NCI-H510A (cell line): ENCODE results near the gene COL18A1.

Source experiments
- DNase-seq: peaks from one replicate; lab custom pipeline; 2025; lab: John Stamatoyannopoulos, UW

COL18A1 gene

DNA sequence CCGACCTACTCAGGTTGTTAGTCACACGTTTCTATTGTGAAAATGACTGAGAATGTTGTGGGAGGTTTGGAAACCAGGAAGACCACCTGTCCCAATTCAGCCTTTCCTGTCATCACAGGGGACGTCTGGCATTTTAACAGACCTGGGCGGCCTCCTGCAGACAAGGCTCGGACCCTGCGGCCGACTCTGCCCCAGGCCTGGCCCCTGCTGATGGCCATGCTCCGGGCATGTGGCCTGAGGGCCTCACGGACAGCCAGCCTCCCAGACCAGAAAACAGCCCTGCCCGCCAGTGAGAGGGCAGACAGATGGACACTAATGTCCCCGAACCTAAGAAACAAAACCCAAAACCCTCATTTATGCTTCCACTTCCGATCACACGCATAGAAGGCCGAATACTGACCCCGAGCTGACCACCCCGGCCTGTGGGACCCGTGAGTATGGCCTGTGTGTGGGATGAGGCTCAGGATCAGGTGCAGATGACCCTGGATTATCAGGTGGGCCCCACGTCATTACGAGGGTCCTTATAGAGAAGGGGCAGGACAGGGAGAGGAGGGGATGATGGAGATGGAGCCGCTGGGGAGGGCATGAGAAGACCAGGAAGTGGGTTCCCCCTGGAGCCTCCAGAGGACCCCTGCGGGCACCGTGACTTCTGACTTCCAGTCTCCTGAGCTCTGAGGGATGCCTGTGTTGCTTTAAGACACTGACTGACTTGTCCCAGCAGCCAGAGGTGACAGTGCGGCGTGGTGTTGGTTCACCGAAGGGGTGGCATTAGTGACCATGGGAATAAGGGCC lies 9.6 kb downstream of the COL18A1 start:
- no peak for DNase-seq

DNA sequence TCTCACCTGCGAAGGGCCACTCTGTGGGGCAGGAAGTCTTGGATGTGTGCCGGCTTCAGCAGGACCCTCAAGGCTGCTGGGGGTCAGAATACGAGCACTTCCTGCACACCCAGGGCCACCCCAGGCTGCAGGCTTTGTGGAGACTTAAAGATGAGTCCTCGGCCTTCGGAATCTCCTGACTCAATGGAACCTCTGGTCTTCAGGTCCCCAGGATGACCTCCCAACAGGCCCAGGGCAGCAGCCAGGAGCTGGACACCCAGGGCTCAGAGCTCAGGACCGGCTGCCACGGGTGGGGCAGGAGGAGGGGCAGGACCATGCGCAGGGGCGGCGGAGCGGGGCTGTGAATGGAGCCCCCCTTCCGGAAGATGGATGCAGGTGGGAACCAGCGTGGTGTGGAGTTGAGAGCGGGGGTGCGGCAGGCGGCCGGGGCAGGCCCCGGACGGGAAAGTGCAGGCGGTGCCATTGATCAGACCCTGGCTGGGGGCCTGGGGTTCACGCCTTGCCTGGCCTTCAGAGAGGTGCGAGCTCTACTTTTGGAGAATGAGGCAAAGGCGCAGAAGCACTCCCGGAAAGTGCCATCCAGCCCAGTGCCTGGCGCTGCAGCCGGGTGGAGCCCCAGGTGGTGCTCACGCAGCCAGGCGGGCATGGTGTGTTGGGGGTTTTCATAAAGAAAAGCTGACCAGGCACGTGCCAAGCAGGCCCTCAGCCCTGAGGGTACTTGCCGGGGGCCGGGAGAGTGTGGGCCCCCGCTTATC lies 10.4 kb downstream of the COL18A1 start:
- no peak for DNase-seq

- no peak for DNase-seq
Measured at GRCh38 chr21:45415943-45416611, 11.1 kb downstream of the COL18A1 start.

DNA sequence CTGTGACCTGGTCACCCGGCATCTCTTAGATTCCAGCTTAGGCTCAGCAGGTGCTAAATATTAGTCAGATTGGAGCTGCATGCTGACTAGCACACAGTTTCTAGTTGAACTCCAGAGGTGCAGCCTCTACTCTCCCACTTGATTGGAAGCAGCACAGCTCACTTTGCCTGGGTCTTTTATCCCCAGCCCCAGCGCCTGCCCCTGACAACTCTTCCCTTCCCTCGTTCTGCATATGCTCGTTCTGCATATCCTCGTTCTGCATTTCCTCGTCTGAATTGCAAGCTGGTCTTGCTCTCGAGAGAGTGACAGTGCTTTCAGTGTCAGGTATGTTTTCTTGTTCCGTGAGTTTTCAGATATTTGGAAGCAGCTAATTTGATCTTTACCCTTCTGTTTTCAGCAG lies 11.7 kb downstream of the COL18A1 start:
- no peak for DNase-seq

DNA sequence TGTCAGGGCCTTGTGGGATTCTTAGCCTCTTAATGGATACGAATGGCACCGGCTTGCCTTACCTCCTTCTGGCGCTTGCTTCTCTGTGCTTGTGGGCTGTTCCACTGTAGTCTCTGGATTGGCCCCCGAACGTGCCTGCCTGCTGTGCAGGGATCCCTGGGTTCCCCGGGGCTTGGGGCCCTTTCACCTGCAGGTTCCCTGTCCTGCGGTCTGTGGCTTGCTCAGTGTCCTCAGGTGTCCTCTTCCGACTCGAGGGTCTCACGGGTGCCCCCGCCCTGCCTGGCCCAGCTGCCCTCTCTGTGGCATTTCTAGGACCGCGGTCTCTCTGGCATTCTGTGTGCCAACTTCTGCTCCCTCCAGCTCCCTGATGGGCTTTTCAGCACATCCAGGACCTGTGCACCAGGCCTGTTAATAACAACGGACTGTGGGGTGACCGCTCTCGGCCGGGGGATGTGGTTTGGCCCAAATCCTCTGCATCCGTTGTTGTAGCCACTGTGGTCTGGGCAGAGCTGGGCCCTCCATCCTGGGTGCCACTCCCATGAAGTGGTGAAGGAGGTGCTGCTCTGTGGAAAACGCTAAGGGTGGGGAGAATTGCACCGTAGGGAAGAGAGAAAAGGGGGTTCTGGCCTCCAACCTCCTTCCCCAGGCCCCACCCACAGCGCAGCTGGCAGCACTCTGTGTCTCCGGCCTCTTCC lies 12.4 kb downstream of the COL18A1 start:
- DNase-seq = no peak

DNA sequence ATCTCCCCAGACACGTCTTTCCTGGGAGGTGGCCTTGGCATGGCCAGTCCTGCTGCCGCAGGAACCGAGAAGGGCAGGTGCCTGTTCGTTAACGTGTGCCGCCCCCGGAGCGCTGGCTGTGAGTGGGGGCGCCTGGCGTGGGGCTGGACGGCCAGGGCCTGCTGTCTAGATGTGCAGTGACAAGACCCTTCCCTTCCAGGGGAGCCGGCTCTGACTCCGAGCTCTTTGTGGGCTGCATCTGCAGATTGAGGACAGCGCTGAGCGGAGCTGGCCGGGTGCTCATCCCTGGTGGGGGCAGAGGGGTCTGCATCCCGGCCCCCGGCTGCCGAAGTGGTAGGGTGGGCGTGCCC lies 13.0 kb downstream of the COL18A1 start:
- no peak for DNase-seq

DNA sequence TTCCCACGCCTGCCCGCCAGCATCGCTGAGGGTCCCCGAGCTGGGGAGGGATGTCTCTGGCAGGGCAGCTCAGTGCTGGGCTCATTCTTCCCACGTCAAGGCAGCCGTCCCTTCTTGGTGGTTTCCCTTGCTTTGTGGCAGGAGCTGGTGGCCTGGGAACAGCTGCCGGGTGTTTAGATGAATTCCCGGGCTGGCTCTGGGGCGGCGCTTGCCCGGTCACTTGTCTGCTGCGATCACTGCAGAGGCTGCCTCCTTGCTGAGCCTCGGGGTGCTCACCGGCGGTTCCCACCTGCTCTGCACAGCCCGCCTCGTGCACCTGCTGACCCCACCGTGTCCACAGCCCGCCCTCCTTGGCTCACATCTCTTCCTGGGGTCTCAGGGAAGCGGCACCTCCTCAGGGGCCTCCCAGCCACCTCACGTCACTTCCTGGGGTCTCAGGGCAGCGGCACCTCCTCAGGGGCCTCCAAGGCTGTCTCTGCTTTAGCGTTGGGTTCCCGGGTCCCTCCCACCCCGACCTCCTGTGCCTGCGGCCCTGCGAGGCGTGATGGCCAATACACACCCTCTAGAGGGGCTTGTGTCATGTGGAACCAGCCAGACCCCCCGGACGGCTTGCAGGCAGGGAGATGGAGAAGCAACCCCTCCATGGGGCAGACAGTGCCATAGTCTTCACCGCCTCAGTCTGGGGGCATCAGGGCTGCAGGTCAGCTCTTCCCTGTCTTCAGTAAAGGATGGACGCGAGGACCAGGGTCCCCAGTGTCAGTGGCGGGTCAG lies 13.5 kb downstream of the COL18A1 start:
- no peak for DNase-seq

GRCh38 chr21:45419162-45419561 lies 14.2 kb downstream of the COL18A1 start:
- DNase-seq = no peak

DNA sequence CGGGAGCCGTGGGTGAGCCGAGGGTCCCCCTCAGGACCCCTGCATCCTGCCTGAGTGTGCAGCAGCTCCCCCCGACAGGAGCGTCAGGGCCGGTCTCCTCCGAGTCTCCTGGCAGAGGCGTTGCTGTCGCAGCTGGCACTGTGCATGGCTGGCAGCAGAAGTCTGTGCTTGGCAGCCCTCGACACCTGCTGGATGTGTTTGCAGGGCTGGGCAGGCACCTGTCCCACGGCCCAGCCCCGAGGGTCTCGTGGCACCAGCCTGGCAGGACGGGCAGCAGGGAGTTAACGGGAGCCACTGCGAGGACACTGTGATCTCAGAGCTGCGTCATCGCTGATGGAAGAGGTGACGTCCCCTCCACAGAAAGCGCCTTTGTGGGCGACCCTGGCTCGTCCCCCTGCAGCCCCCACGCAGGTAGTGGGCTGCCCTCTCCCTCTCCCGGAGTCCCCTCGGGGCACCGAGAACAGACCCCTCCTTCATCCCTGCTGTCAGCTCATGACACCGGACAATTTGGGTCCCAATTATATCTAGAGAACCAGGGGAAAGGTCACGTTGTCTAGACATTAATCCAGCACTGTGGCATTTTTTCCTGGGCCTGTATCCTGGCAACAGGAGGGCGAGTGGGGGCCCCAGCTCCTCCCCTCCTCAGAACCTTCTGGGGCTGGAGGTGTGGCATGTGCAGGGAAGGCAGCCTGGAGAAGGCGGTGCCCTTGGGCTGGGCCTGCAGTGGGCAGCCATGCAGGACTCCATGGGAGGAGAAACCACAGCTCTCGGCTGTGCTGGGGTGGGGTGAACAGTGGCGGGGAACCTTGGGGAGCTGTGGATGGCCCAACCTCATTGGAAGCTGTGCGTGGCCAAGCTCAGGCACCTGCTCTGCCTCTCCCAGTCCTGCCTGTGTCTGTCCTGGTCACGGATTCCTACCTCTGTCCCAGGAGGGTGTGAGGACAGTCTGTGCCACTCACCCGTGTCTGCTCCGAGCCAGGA lies 15.4 kb downstream of the COL18A1 start:
- DNase-seq = no peak

DNA sequence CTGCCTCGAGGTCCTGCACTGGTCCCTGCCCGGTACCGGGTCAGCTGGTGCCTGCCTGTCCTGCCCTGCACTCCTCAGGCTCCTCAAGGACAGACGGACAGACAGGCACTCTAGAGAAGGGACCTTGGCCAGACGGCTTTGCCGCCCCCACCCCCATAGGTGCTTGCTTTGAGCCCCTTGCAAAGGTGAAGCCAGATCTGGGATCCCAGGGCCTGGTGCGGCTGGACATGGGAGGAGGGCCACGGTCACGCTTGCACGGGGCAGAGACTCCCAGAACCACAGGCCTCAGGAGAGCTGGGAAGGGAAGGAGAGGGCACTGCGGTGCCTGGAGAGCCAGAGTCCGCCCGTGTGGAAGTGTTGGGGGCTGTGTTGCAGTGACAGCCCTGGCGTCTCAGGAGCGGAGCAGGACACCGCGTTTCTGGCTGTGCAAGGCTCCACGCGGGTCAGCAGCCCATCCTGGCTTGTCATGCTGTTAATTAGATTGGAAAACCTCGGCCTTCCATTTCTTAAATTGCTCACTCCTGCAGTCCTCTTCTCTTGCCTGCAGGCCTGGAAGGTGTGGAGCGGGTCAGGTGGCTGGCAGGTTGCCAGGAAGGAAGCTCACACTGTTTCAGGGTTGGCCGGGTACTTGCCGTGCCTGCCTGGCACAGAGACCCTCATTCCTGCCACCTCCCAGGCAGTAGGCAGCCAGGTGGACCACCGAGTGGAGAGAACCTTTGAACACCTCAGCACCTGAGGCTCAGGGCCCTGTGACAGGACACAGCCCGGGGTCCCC lies 16.3 kb downstream of the COL18A1 start:
- no peak for DNase-seq

DNA sequence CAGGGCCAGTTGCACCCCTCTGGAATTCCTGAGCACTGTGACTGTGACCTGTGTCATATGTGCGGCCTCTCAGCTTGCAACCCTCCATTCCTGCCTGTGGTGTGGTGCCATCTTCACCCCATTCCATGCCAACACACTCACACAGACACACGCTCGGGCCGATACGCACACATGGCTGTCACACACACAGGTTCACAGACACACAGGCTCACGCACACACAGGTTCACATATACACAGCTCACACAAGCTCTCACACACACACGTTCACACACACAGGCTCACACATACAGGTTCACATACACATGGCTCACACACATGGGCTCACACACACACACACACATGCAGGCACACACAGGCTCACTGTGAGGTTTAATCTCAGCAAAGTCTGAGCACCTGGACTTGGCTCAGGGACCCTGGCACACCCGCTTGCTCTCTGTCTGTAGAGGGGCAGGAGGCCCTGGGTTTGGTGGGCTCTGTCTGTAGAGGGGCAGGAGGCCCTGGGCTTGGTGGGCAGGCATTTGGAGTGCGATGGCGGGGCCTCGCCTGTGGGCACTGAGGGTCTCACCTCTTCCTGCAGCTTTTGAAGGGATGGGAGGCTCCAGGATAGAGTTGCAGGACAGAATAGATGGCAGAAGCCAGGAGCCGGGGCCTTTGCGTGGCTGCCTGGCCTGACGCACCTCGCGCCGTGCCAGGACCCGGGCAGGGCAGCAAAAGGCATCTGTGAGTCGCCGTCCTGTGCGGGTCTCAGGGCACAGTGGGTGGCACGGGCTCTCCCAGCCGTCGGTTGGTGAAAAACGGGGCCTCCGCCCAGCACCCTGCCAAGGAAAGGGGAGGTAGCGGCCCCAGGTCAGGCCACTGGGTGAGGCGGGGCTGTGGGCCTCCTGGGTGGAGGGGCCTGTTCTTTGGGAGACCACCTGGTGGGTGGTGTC lies 17.1 kb downstream of the COL18A1 start:
- no peak for DNase-seq

DNA sequence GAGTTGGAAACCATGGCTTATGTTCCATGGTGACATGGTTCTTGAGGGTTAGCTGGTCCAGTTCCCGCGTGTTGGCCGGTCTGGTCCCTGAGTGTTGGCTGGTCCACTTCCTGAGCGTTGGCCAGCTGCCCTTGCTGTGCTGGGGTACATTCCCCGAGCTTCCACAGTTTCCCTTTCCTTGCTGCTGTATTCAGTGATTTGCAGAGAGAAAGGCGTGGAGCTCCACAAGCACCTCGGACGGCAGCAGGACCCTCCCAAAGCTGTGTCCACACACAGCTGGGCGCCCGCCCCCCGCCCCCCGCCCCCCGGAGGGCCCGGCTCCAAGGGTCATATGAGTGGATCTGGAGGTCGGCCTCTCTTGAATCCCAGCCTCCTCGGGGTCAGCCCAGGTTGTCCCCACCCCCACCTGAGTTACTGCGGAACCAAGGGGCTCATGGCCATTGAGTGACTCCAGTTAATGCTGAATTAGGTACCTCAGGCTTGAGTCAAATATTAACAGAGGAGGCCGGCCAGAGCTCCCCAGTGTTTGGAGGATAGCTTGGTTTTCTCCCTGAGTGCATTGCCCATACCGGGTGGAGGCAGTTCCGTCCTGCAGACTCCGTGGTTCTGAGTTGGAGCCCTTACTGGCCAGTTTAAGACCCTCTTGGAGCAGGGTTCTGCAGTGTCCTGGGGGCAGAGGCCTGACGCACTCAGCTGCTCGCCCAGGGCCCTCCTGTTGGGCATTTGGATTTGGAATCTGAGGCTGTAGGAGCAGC lies 18.4 kb downstream of the COL18A1 start:
- no peak for DNase-seq

DNA sequence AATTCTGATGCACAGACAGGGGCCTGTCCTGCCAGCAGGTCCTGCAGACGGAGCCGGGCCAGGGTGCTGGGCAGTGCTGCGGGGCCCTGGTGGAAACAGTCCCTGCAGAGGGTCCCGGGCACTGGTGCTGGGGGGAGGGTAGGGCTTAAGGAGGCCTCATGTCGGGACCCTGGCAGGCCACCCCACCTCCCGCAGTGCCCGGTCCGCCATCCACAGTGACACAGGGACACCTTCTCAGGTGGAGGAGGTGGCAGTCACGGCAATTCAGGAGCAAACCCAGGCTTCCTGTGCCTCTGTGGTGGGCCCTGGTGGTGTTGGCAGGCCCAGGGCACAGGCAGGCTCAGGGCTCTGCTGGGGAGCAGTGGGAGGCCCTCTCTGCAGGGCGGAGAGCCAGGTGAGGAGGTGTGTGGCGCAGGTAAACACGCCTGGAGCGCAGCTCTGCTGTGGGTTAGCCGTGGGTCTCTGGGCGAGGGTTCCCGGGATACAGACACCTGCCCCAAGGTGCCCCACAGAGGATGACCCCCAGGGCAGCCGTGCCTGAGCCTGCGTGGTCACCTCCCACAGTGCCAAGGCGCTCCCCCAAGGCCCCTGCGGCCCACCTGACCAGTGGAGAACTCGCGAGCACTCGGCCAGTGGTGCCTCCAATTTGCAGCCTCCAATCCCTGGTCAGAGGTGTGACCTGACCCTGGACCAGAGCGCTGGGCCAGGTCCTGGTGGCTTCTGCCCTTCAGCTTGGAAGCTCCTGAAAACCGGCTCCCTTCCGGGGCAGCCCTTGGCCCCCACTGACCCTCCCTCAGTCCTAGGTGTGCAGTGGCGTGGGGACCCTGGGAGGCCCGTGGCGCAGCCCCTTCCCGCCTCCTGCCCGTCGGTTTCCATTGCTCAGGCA lies 19.2 kb downstream of the COL18A1 start:
- DNase-seq = no peak

DNA sequence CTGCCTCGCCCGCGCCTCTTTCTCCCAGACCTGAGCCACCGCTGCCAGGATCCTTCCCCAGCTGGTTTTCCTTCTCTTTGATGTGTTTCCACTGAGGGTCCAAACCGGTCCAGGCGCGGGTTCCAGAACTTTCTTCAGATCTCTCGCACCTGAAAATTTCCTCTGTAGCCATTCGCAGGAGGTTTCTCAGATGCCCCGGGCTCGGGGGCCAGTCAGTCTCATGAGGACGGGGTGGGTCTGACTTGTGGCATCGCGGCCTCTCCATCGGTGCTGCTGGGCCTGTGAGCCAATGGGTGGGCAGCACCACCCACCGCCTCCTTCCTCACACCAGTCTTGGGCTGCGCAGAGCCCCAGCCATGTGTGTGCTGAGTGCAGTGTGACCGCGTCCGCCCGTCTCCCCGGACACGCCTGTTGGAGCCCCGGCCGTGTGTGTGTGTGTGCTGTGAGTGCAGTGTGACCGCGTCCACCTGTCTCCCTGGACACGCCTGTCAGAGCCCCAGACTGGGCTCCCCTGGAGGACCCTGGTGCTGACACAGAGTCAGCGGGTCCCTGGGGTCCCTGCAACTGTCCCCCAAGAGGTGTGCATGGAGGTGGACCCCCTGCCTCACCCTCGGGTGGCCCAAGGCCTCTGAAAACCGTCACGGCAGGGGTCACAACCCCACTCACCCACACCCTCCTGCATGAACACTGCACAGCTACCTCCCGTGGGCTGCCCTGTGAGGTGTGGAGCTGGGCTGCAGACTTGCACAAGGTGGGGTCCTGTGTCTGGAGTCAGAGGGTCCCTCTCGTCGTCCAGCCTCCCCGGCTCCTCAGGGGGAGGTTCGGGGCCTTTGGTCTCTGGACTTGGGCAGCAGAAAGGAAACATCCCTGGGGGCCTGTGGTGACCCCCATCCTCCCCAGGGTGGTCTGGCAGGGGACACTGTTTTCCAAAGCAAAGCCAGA lies 20.2 kb downstream of the COL18A1 start:
- DNase-seq = no peak
